HTR-8/SVneo (cell line): ENCODE results near the gene USHBP1.

Experiments
- DNase-seq: peaks from one replicate; pipeline ENCODE4 v3.0.0; 2011; ENCODE audit warnings: low spot score, mixed read lengths; ENCODE audit not compliant: insufficient read length
- FAIRE-seq: peaks from 2 replicates; lab custom pipeline; 2011; peaks lifted over from hg19 to GRCh38; lab: Jason Lieb, UNC

The USHBP1 gene

GRCh38 chr19:17220207-17220758, 44.3 kb downstream of the USHBP1 start:
- DNase-seq (no peak), FAIRE-seq (peak; percentile 9)

- no peak for DNase-seq
- no peak for FAIRE-seq
Measured at GRCh38 chr19:17219286-17219685, 45.3 kb downstream of the USHBP1 start.

- DNase-seq: no peak
- peak; percentile 4 for FAIRE-seq
Measured at GRCh38 chr19:17216058-17216670, 48.4 kb downstream of the USHBP1 start.

GRCh38 chr19:17215127-17215971, 49.2 kb downstream of the USHBP1 start, which contains the start of gene USE1:
Gene USE1 (plus strand): TSS chr19:17215357. CDS start chr19:17215406, 49 bp downstream.
- FAIRE-seq (peak; percentile 80), DNase-seq (peak; percentile 92)

GRCh38 chr19:17214508-17215126, 49.9 kb downstream of the USHBP1 start:
- DNase-seq (no peak), FAIRE-seq (no peak)

GRCh38 chr19:17213334-17213733, 51.2 kb downstream of the USHBP1 start:
- DNase-seq (no peak), FAIRE-seq (no peak)

- no peak for FAIRE-seq
- no peak for DNase-seq
Measured at GRCh38 chr19:17211547-17212446, 52.7 kb downstream of the USHBP1 start.

- DNase-seq (no peak), FAIRE-seq (no peak)
Measured at GRCh38 chr19:17210296-17210695, 54.2 kb downstream of the USHBP1 start.

GRCh38 chr19:17209126-17210036, 55.2 kb downstream of the USHBP1 start:
- FAIRE-seq (peak; percentile 63), DNase-seq (peak; percentile 45)

- FAIRE-seq (no peak), DNase-seq (no peak)
Measured at GRCh38 chr19:17206736-17207581, 57.6 kb downstream of the USHBP1 start.

GRCh38 chr19:17205237-17206140, 59.1 kb downstream of the USHBP1 start:
- FAIRE-seq: peak; percentile 36
- peak; percentile 60 for DNase-seq

GRCh38 chr19:17202713-17203112, 61.8 kb downstream of the USHBP1 start:
- DNase-seq: no peak
- FAIRE-seq: no peak

GRCh38 chr19:17202249-17202648, 62.3 kb downstream of the USHBP1 start:
- no peak for DNase-seq
- FAIRE-seq: peak; percentile 77

- FAIRE-seq (no peak), DNase-seq (no peak)
Measured at GRCh38 chr19:17200408-17201079, 64.0 kb downstream of the USHBP1 start.
